ENCODE data around the gene RPF1. TPM values are rescaled to one million over a fixed set of nuclear protein-coding genes. Genes with fewer than 3 reads are reported as not detected.

RPF1 gene
- polyA plus RNA-seq, 2 of the 4 experiments (the other 2 are of a cell fraction) = 28.2 to 49.8 TPM

GRCh38 chr1:84462118-84462517 lies 16.9 kb upstream of the RPF1 start:
- DNase-seq (ENCODE audit: low read depth in 1 of 2, low spot score in 1 of 2) (no peak), FAIRE-seq (no peak), ATAC-seq (no peak)
- Histone ChIP-seq H3K4me3 (no peak overlapping the region), H3K4me1 (no peaks in the 10 kb centered on the region), H3K9me3 (no peaks in the 10 kb centered on the region), H3K27ac (no peak overlapping the region), H3K4me2 (no peak overlapping the region)
- WGBS (ENCODE audit: missing lambda C conversion rate) = 0% methylated on average over 1 of the region's 1 CpG
- ChIA-PET POLR2A (no interaction called here), CTCF (no interaction called here)
- TF ChIP-seq NR3C1 (IDR thresholded peaks at IDR 0.05) (no peak), BHLHE40 (IDR thresholded peaks at IDR 0.05; ENCODE audit: low read depth, low read length) (no peak), RNF2 (IDR thresholded peaks at IDR 0.05; ENCODE audit: borderline replicate concordance, low read depth) (no peak)

DNA sequence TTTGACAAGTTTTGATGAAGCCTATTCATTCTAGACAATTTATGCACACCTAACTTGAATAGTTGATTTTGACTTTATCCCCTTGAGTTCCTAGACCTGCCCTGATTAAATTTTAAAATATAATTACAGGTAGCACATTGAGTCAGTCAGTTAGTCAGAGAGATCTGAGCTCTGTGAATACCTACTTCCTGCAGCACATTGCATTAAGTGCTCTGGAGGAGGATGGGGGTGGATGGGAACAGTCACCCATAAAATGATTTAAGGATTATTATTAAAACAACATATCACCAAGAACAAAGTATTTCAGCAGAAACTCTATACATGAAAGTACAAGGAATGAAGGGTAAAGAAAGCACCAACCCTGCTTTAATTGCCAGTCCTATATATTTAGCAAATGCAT lies 11.8 kb upstream of the RPF1 start:
- TF ChIP-seq NR3C1 (IDR thresholded peaks at IDR 0.05) = no peak
- TF ChIP-seq RNF2 (IDR thresholded peaks at IDR 0.05; ENCODE audit: borderline replicate concordance, low read depth) = no peak
- TF ChIP-seq KDM5A (IDR thresholded peaks at IDR 0.05) = no peak
- TF ChIP-seq CEBPB (IDR thresholded peaks at IDR 0.05) = no peak
- TF ChIP-seq SREBF2 (IDR thresholded peaks at IDR 0.05) = no peak
- no peak for TF ChIP-seq CHD2 (IDR thresholded peaks at IDR 0.05; ENCODE audit: low read length, partially characterized antibody)
- TF ChIP-seq KDM1A (IDR thresholded peaks at IDR 0.05; ENCODE audit: low read depth) = no peak
- TF ChIP-seq JUN (IDR thresholded peaks at IDR 0.05) = no peak
- no peak for TF ChIP-seq POLR2A (IDR thresholded peaks at IDR 0.05; ENCODE audit: low read length)
- TF ChIP-seq MAX (IDR thresholded peaks at IDR 0.05) = no peak
- TF ChIP-seq ZFP36 (IDR thresholded peaks at IDR 0.05; ENCODE audit: borderline replicate concordance, partially characterized antibody) = no peak
- no peak for TF ChIP-seq ZC3H11A (IDR thresholded peaks at IDR 0.05)
- TF ChIP-seq HDAC2 (IDR thresholded peaks at IDR 0.05) = no peak
- TF ChIP-seq ATOH8 (CRISPR knock-in tag; IDR thresholded peaks at IDR 0.05; ENCODE audit: low read depth) = no peak
- no peak for TF ChIP-seq TP53 (CRISPR knock-in tag; IDR thresholded peaks at IDR 0.05)
- no peak for TF ChIP-seq MAFK (IDR thresholded peaks at IDR 0.05; ENCODE audit: partially characterized antibody)
- TF ChIP-seq RCOR1 (IDR thresholded peaks at IDR 0.05; ENCODE audit: low read depth, low read length) = no peak
- no peak for TF ChIP-seq BHLHE40 (IDR thresholded peaks at IDR 0.05; ENCODE audit: low read depth, low read length)
- TF ChIP-seq ZSCAN20 (CRISPR knock-in tag; IDR thresholded peaks at IDR 0.05) = no peak
- no peak for TF ChIP-seq GATA3 (IDR thresholded peaks at IDR 0.05; ENCODE audit: borderline replicate concordance)
- no peak overlapping the region for H3K4me2 ChIP-seq
- FAIRE-seq = no peak
- DNase-seq (ENCODE audit: low read depth in 1 of 2, low spot score in 1 of 2) = no peak
- no peak overlapping the region for H3K27ac ChIP-seq
- no peak overlapping the region for H3K4me3 ChIP-seq
- ATAC-seq = no peak
- ChIA-PET CTCF (no interaction called here), POLR2A (interaction anchor here (0.9 kb wide), 1 partner anchor 11 kb away, joined by 3 read pairs; no protein-coding TSS in a partner anchor)
- no peaks in the 10 kb centered on the region for H3K4me1 ChIP-seq
- no peaks in the 10 kb centered on the region for H3K9me3 ChIP-seq

- H3K9me3 ChIP-seq = peaks cover 11% of the 10 kb centered on the region
- H3K4me3 ChIP-seq = no peak overlapping the region
- no peak for ATAC-seq
- H3K4me1 ChIP-seq = peaks cover 12% of the 10 kb centered on the region
- FAIRE-seq = no peak
- ChIA-PET POLR2A (no interaction called here), CTCF (no interaction called here)
- 21% methylated on average over 1 of the region's 1 CpG for WGBS (ENCODE audit: missing lambda C conversion rate)
- no peak overlapping the region for H3K4me2 ChIP-seq
- no peak for DNase-seq (ENCODE audit: low read depth in 1 of 2, low spot score in 1 of 2)
- H3K27ac ChIP-seq = no peak overlapping the region
- no peak for TF ChIP-seq CHD2 (IDR thresholded peaks at IDR 0.05; ENCODE audit: low read length, partially characterized antibody)
- no peak for TF ChIP-seq POLR2AphosphoS2 (conservative IDR thresholded peaks at IDR 0.05; ENCODE audit: low read length)
- TF ChIP-seq ZC3H11A (IDR thresholded peaks at IDR 0.05) = peak; percentile 76
Measured at GRCh38 chr1:84476225-84476624, 2.8 kb upstream of the RPF1 start.

DNA sequence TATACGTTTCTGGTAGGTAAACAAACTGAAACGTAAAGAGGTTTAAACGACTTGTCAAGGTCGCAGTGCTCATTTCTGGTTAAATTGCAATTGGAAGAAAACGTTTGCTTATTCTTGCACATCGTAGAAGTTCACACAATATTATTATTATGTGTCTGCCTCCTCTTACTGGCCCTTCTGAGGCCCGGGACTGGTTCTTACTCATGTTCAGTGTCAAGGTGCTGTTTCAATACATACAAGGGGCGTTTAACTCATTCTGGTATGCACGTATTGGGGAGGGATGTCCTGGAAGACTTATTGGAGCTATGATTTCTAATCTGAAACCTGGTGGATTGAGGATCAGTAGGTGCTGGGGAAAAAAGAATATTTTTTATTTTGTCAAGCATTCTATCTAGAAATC lies 932 bp downstream of the RPF1 start:
- POLR2A ChIA-PET = interaction anchor here (1.9 kb wide), 1 partner anchor 26 kb away, joined by 12 read pairs; the partner anchor contains the start of genes GNG5 and SPATA1
- DNase-seq (ENCODE audit: low read depth in 1 of 2, low spot score in 1 of 2) (peak in 1 of 2 experiments; percentile 4), ATAC-seq (0 out of 6 replicates have a peak, but pooled peaks of 1 of the 2 experiments have one; percentile 9), FAIRE-seq (no peak)
- CTCF ChIA-PET = no interaction called here
- Histone ChIP-seq H3K9me3 (peaks cover 11% of the 10 kb centered on the region), H3K4me2 (peak overlapping the region; percentile 98), H3K4me3 (peak overlapping the region; percentile 86), H3K4me1 (peaks cover 12% of the 10 kb centered on the region), H3K27ac (peak overlapping the region; percentile 87 to 95)
- WGBS (ENCODE audit: missing lambda C conversion rate) = 1% methylated on average over 9 of the region's 9 CpGs
- TF ChIP-seq SREBF2 (IDR thresholded peaks at IDR 0.05) (no peak), FOXS1 (CRISPR knock-in tag; IDR thresholded peaks at IDR 0.05) (no peak), ATOH8 (CRISPR knock-in tag; IDR thresholded peaks at IDR 0.05; ENCODE audit: low read depth) (no peak), ZFP36 (IDR thresholded peaks at IDR 0.05; ENCODE audit: borderline replicate concordance, partially characterized antibody) (no peak), KDM5A (IDR thresholded peaks at IDR 0.05) (no peak), MAFK (IDR thresholded peaks at IDR 0.05; ENCODE audit: partially characterized antibody) (no peak), RFX5 (IDR thresholded peaks at IDR 0.05) (no peak)
